ENCODE results near the gene FILIP1L. TPM values are rescaled to one million over a fixed set of nuclear protein-coding genes. Genes with fewer than 3 reads are reported as not detected.
"Not testable (repeated sequence)": the region's sequence is repeated elsewhere in the genome, so short reads cannot be mapped to it uniquely, and the experiment has no call there.

The FILIP1L gene
- total RNA-seq, 2 experiments from 2014 or later, result 0.23 to 0.36 TPM

- ChIA-PET POLR2A (no interaction called here), CTCF (no interaction called here)
Measured at GRCh38 chr3:100057716-100058575, 56.4 kb downstream of the FILIP1L start.

- POLR2A ChIA-PET, result no interaction called here
- CTCF ChIA-PET, result interaction anchor here (0.6 kb wide), 1 partner anchor 8 kb away, joined by 4 read pairs; no protein-coding TSS in a partner anchor
Measured at GRCh38 chr3:100053951-100054620, 60.2 kb downstream of the FILIP1L start.

- CTCF ChIA-PET, POLR2A ChIA-PET: not testable (repeated sequence)
Measured at GRCh38 chr3:100051513-100051912, 62.8 kb downstream of the FILIP1L start.

- CTCF ChIA-PET, result no interaction called here
- POLR2A ChIA-PET, result no interaction called here
Measured at GRCh38 chr3:100048248-100048647, 66.1 kb downstream of the FILIP1L start.

GRCh38 chr3:100047455-100048141 lies 66.7 kb downstream of the FILIP1L start:
- ChIA-PET POLR2A (interaction anchor here (0.7 kb wide), 1 partner anchor 150 kb away, joined by 3 read pairs; no protein-coding TSS in a partner anchor), CTCF (no interaction called here)

- ChIA-PET CTCF (no interaction called here), POLR2A (interaction anchor here (0.7 kb wide), 1 partner anchor 151 kb away, joined by 3 read pairs; no protein-coding TSS in a partner anchor)
Measured at GRCh38 chr3:100046986-100047385, 67.3 kb downstream of the FILIP1L start.

GRCh38 chr3:100045696-100046095 lies 68.6 kb downstream of the FILIP1L start:
- CTCF ChIA-PET, result no interaction called here
- POLR2A ChIA-PET, result no interaction called here

- CTCF ChIA-PET, result interaction anchor here (0.6 kb wide), 1 partner anchor 213 kb away, joined by 7 read pairs; no protein-coding TSS in a partner anchor
- POLR2A ChIA-PET, result no interaction called here
Measured at GRCh38 chr3:100044369-100044768, 69.9 kb downstream of the FILIP1L start.

- POLR2A ChIA-PET, result no interaction called here
- CTCF ChIA-PET, result no interaction called here
Measured at GRCh38 chr3:100043271-100043670, 71.0 kb downstream of the FILIP1L start.

GRCh38 chr3:100042166-100042981 lies 71.9 kb downstream of the FILIP1L start:
- CTCF ChIA-PET, result no interaction called here
- POLR2A ChIA-PET, result no interaction called here

- ChIA-PET CTCF (no interaction called here), POLR2A (no interaction called here)
Measured at GRCh38 chr3:100041328-100041749, 73.0 kb downstream of the FILIP1L start.

GRCh38 chr3:100040451-100041225 lies 73.7 kb downstream of the FILIP1L start:
- CTCF ChIA-PET, result no interaction called here
- POLR2A ChIA-PET, result no interaction called here

- ChIA-PET POLR2A (no interaction called here), CTCF (no interaction called here)
Measured at GRCh38 chr3:100039075-100039474, 75.2 kb downstream of the FILIP1L start.

GRCh38 chr3:100033903-100034471 lies 80.3 kb downstream of the FILIP1L start:
- CTCF ChIA-PET, result no interaction called here
- POLR2A ChIA-PET, result no interaction called here

GRCh38 chr3:100033184-100033583 lies 81.1 kb downstream of the FILIP1L start:
- ChIA-PET CTCF (no interaction called here), POLR2A (no interaction called here)

GRCh38 chr3:100032243-100032642 lies 82.1 kb downstream of the FILIP1L start:
- CTCF ChIA-PET, result no interaction called here
- POLR2A ChIA-PET, result no interaction called here

GRCh38 chr3:100030914-100031425 lies 83.3 kb downstream of the FILIP1L start:
- CTCF ChIA-PET, result no interaction called here
- POLR2A ChIA-PET, result no interaction called here

GRCh38 chr3:100030346-100030745 lies 84.0 kb downstream of the FILIP1L start:
- ChIA-PET CTCF (no interaction called here), POLR2A (no interaction called here)

GRCh38 chr3:100029689-100030088 lies 84.6 kb downstream of the FILIP1L start:
- CTCF ChIA-PET, result no interaction called here

More at GRCh38 chr3:100029689-100030088, 84.6 kb downstream of the FILIP1L start:
- POLR2A ChIA-PET, result no interaction called here
